PC-3 (cell line): ENCODE results near the gene L1CAM.

Experiments used
- CTCF ChIP-seq: fragments of 300-600 bp; sonication (generic); conservative IDR thresholded peaks from 2 replicates; pipeline ENCODE4 v1.5.1; 2017; ENCODE audit warnings: antibody characterized with exemption, low read depth, mild to moderate bottlenecking, low read length
- EZH2 ChIP-seq: fragments of 300-600 bp; sonication (generic); IDR thresholded peaks from one replicate; pipeline ENCODE4 v1.6.1; 2017; ENCODE audit warnings: antibody characterized with exemption, mild to moderate bottlenecking, low read length; ENCODE audit not compliant: unreplicated experiment

- no peak for TF ChIP-seq EZH2
- TF ChIP-seq CTCF = no peak
These were observed 43.6 kb upstream of the L1CAM start for GRCh38 chrX:153929576-153929975.
